Mammary epithelial cell (primary cell): ENCODE results near the gene NACA2.
"Not testable (repeated sequence)": the region's sequence is repeated elsewhere in the genome, so short reads cannot be mapped to it uniquely, and the experiment has no call there.

ENCODE experiments used
- EZH2 ChIP-seq: IDR thresholded peaks from 2 replicates; pipeline ENCODE4 v1.6.1; 2012; ENCODE audit warnings: low read length, inconsistent platforms, borderline replicate concordance
- TF ChIP-seq, protein P1 (sequence below), 2 donors: IDR thresholded peaks in 1 of 2; conservative IDR thresholded peaks in 1 of 2; 2 replicates each; pipeline ENCODE4 v1.5.1; 2011 to 2012; ENCODE audit warnings: inconsistent platforms in 2 of 2, low read length in 2 of 2, mild to moderate bottlenecking in 2 of 2, control low read depth in 1 of 2, low read depth in 1 of 2; ENCODE audit not compliant: insufficient read depth in 1 of 2; ENCODE audit errors: extremely low read depth in 1 of 2

DNA sequence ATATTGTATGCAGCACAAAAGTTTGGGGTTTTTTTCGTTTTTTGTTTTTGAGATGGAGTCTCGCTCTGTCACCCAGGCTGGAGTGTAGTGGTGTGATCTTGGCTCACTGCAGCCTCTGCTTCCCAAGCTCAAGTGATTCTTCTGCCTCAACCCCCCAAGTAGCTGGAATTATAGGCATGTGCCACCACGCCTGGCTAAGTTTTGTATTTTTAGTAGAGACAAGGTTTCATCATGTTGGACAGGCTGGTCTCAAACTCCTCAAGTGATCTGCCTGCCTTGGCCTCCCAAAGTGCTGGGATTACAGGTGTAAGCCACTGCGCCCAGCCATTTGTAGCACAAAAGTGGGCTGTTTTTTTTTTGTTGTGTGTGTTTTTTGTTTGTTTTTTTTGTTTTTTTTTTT lies 37.1 kb upstream of the NACA2 start:
- TF ChIP-seq, protein P1, sequence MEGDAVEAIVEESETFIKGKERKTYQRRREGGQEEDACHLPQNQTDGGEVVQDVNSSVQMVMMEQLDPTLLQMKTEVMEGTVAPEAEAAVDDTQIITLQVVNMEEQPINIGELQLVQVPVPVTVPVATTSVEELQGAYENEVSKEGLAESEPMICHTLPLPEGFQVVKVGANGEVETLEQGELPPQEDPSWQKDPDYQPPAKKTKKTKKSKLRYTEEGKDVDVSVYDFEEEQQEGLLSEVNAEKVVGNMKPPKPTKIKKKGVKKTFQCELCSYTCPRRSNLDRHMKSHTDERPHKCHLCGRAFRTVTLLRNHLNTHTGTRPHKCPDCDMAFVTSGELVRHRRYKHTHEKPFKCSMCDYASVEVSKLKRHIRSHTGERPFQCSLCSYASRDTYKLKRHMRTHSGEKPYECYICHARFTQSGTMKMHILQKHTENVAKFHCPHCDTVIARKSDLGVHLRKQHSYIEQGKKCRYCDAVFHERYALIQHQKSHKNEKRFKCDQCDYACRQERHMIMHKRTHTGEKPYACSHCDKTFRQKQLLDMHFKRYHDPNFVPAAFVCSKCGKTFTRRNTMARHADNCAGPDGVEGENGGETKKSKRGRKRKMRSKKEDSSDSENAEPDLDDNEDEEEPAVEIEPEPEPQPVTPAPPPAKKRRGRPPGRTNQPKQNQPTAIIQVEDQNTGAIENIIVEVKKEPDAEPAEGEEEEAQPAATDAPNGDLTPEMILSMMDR (conservative IDR thresholded peaks at IDR 0.05 in 1 of 2, IDR thresholded peaks at IDR 0.05 in 1 of 2; ENCODE audit: extremely low read depth in 1 of 2, insufficient read depth in 1 of 2, low read depth in 1 of 2, low read length in 2 of 2), result not testable (repeated sequence)
- not testable (repeated sequence) for TF ChIP-seq EZH2
